HCT116 (cell line): ENCODE measurements around the gene CD58. TPM values are rescaled to one million over a fixed set of nuclear protein-coding genes. Genes with fewer than 3 reads are reported as not detected.

Experiments
- ATAC-seq: fragments of 200-7000 bp; cut with Tn5 transposase; 2 replicates; pipeline ENCODE4 v1.9.1; 2020; ENCODE audit warnings: mild to moderate bottlenecking, moderate library complexity
- BruUV-seq: library from RNA; stranded (reverse); fragments of 400-500 nt; replicated peaks from 2 replicates; lab custom pipeline; 2021; lab: Mats Ljungman, UMichigan
- CTCF ChIA-PET: fragments of 300-600 bp; sonication (Branson Sonifier 250); formaldehyde crosslinking; loops from one replicate; lab custom pipeline; 2021; ENCODE audit warnings: antibody characterized with exemption; lab: Charles Lee
- POLR2A ChIA-PET: fragments of 300-600, 350-600 bp; sonication (Branson Sonifier 250); formaldehyde crosslinking; loops from one replicate; lab custom pipeline; 2021; ENCODE audit warnings: antibody characterized with exemption; lab: Charles Lee
- RAD21 ChIA-PET, 2 experiments: fragments of 300-600 bp; sonication (Branson Sonifier 250); formaldehyde crosslinking; loops; one replicate each; lab custom pipeline; 2023; ENCODE audit warnings: low total read pairs in 2 of 2; ENCODE audit not compliant: uncharacterized antibody in 2 of 2, unreplicated experiment in 2 of 2, low non-redundant PET in 1 of 2; lab: Charles Lee
- DNase-seq: peaks from one replicate; pipeline ENCODE4 v3.0.0-alpha.2; 2010; ENCODE audit warnings: low read depth, low spot score
- H2AFZ ChIP-seq: fragments of 200-600 bp; shearing (Covaris generic), sonication (generic); 2 replicates; pipeline ENCODE4 v1.6.1; 2017; ENCODE audit warnings: low read depth, mixed run types, mixed read lengths, antibody characterized with exemption, low read length; ENCODE audit not compliant: poor library complexity, severe bottlenecking
- H3K27ac ChIP-seq: 2 replicates; pipeline ENCODE4 v1.5.1; 2012; ENCODE audit warnings: low read depth, low read length
- H3K27me3 ChIP-seq: fragments of 200-600 bp; sonication (generic); 2 replicates; pipeline ENCODE4 v1.6.1; 2016; ENCODE audit warnings: mixed run types, low read length, mixed read lengths; ENCODE audit not compliant: insufficient read depth
- H3K36me3 ChIP-seq, 2 experiments: fragments of 200-500 bp in 1 of 2; fragments of 200-600 bp in 1 of 2; sonication (Bioruptor generic) in 1 of 2; sonication (generic) in 1 of 2; 2 replicates each; pipeline versions ENCODE4 v1.5.1 to v1.6.1; 2014 to 2016; ENCODE audit warnings: low read length in 2 of 2, inconsistent platforms in 1 of 2, mixed read lengths in 1 of 2, mixed run types in 1 of 2; ENCODE audit not compliant: insufficient read depth in 2 of 2, control insufficient read depth in 1 of 2
- H3K4me1 ChIP-seq, 2 experiments: fragments of 200-600 bp in 1 of 2; sonication (generic) in 1 of 2; 2 replicates each; pipeline versions ENCODE4 v1.5.1 to v1.6.1; 2012 to 2017; ENCODE audit warnings: low read length in 2 of 2, inconsistent platforms in 1 of 2, mild to moderate bottlenecking in 1 of 2, mixed read lengths in 1 of 2, mixed run types in 1 of 2, moderate library complexity in 1 of 2; ENCODE audit not compliant: insufficient read depth in 2 of 2, control insufficient read depth in 1 of 2
- H3K4me2 ChIP-seq: fragments of 200-600 bp; sonication (generic); 2 replicates; pipeline ENCODE4 v1.6.1; 2017; ENCODE audit warnings: mixed run types, low read length, mixed read lengths
- H3K4me3 ChIP-seq, 2 experiments: fragments of 200-600 bp in 1 of 2; sonication (generic) in 1 of 2; replicated peaks in 1 of 2; 2 replicates each; pipeline ENCODE4 v1.5.1; 2011 to 2016; ENCODE audit warnings: low read length in 2 of 2, control low read depth in 1 of 2, low read depth in 1 of 2, mild to moderate bottlenecking in 1 of 2, mixed read lengths in 1 of 2, mixed run types in 1 of 2
- H3K79me2 ChIP-seq: fragments of 200-600 bp; sonication (generic); 2 replicates; pipeline ENCODE4 v1.6.1; 2017; ENCODE audit warnings: mild to moderate bottlenecking, mixed run types, low read length, moderate library complexity, mixed read lengths; ENCODE audit not compliant: insufficient read depth
- H3K9ac ChIP-seq: fragments of 200-600 bp; sonication (generic); 2 replicates; pipeline ENCODE4 v1.6.1; 2016; ENCODE audit warnings: low read length, mixed read lengths
- H3K9me2 ChIP-seq: fragments of 200-600 bp; sonication (generic), shearing (Covaris generic); 2 replicates; pipeline ENCODE4 v1.6.1; 2017; ENCODE audit warnings: mixed run types, mild to moderate bottlenecking, moderate library complexity; ENCODE audit not compliant: insufficient read depth
- H3K9me3 ChIP-seq, 2 experiments: fragments of 200-500 bp in 1 of 2; fragments of 200-600 bp in 1 of 2; sonication (Bioruptor generic) in 1 of 2; sonication (generic) in 1 of 2; 2 replicates each; pipeline ENCODE4 v1.6.1; 2014 to 2017; ENCODE audit warnings: low read length in 2 of 2, mixed read lengths in 2 of 2, inconsistent platforms in 1 of 2, low read depth in 1 of 2, mild to moderate bottlenecking in 1 of 2, mixed run types in 1 of 2, moderate library complexity in 1 of 2; ENCODE audit not compliant: control insufficient read depth in 1 of 2, insufficient read depth in 1 of 2
- H4K20me1 ChIP-seq: fragments of 200-600 bp; sonication (generic), shearing (Covaris generic); 2 replicates; pipeline ENCODE4 v1.6.1; 2017; ENCODE audit warnings: mixed run types, mild to moderate bottlenecking, moderate library complexity; ENCODE audit not compliant: insufficient read depth
- CBX3 ChIP-seq: IDR thresholded peaks from 2 replicates; pipeline ENCODE4 v1.6.1; 2012; ENCODE audit warnings: low read depth
- CEBPB ChIP-seq: IDR thresholded peaks from 2 replicates; pipeline ENCODE4 v1.6.1; 2012; ENCODE audit warnings: low read depth
- EGR1 ChIP-seq: IDR thresholded peaks from 2 replicates; pipeline ENCODE4 v1.6.1; 2012; ENCODE audit warnings: low read depth
- EZH2 ChIP-seq: fragments of 200-600 bp; sonication (generic); IDR thresholded peaks from 2 replicates; pipeline ENCODE4 v1.6.1; 2017; ENCODE audit warnings: antibody characterized with exemption, mixed run types
- EZH2phosphoT487 ChIP-seq: fragments of 200-600 bp; IDR thresholded peaks from 2 replicates; pipeline ENCODE4 v1.6.1; 2018; ENCODE audit warnings: antibody characterized with exemption, borderline replicate concordance
- FOSL1 ChIP-seq: IDR thresholded peaks from 2 replicates; pipeline ENCODE4 v1.6.1; 2012; ENCODE audit warnings: low read depth
- POLR2A ChIP-seq: IDR thresholded peaks from 2 replicates; pipeline ENCODE4 v1.7.0; 2011; ENCODE audit warnings: borderline replicate concordance; ENCODE audit not compliant: insufficient read depth, insufficient read length; ENCODE audit errors: extremely low read depth
- POLR2AphosphoS5 ChIP-seq: IDR thresholded peaks from 2 replicates; pipeline ENCODE4 v1.6.1; 2011; ENCODE audit warnings: mild to moderate bottlenecking, low read depth, low read length, moderate library complexity
- SIN3A ChIP-seq: IDR thresholded peaks from 2 replicates; pipeline ENCODE4 v1.6.1; 2012; ENCODE audit warnings: low read depth
- SP1 ChIP-seq: IDR thresholded peaks from 2 replicates; pipeline ENCODE4 v1.6.1; 2012; ENCODE audit warnings: low read depth
- SRF ChIP-seq: IDR thresholded peaks from 2 replicates; pipeline ENCODE4 v1.6.1; 2012; ENCODE audit warnings: low read depth
- ZNF274 ChIP-seq: fragments of 200-500 bp; sonication (Bioruptor generic); IDR thresholded peaks from 2 replicates; pipeline ENCODE4 v1.6.1; 2014; ENCODE audit warnings: mild to moderate bottlenecking, low read depth, low read length, inconsistent platforms
- intact Hi-C: fragments of 100-400 bp; cut with micrococcal nuclease; formaldehyde crosslinking; loops from 2 replicates; pipeline ENCODE4 v1.10.0; 2022
- total RNA-seq: library from RNA; stranded (reverse); gene quantifications from one replicate; pipeline ENCODE4 v1.2.1, GENCODE V29; 2021; ENCODE audit not compliant: unreplicated experiment
- TF ChIP-seq, protein P1 (sequence below), 3 experiments: fragments of 200-600 bp in 1 of 3; sonication (generic) in 1 of 3; IDR thresholded peaks in 2 of 3; conservative IDR thresholded peaks in 1 of 3; 2 replicates each; pipeline ENCODE4 v1.5.1; 2012 to 2017; ENCODE audit warnings: low read depth in 2 of 3, low read length in 2 of 3, antibody characterized with exemption in 1 of 3, borderline replicate concordance in 1 of 3, control low read depth in 1 of 3, mild to moderate bottlenecking in 1 of 3, mixed read lengths in 1 of 3, mixed run types in 1 of 3, moderate library complexity in 1 of 3; ENCODE audit not compliant: insufficient read depth in 1 of 3
- TF ChIP-seq, protein P2 (sequence below): IDR thresholded peaks from 2 replicates; pipeline ENCODE4 v1.6.1; 2012

The CD58 gene
- total RNA-seq, 1 experiment from 2014 or later: 18.0 TPM

DNA sequence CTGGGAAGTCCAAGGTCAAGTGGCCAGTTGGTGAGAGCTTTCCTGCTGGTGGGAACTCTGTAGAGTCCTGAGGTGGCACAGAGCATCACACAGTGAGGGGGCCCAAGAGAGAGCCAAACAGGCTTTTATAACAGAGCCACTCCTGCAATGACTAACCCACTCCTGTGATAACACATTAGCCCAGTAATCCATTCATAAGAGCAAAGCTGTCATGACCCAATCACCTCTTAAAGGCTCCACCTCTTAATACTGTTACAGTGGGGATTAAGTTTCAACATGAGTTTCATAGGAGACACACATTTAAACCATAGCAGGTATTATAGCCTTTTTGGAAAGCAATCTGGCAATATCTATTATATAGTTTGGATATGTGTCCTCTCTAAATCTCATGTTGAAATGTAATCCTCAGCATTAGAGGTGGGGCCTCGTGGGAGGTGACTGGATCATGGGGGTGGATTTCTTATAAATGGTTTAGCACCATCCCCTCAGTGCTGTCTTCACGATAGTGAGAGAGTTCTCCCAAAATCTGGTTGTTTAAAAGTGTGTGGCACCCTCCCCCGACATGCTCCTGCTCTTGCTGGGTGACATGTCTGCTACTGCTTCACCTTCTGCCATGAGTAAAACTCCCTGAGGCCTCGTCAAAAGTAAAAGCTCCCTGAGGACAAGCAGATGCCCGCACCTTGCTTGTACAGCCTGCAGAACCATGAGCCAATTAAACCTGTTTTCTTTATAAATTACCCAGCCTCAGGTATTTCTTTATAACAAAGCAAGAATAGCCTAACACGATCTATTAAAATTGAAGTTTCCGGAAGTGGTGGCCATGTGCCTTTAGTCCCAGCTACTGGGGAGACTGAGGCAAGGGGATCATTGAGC is 64.5 kb downstream of the CD58 start:
- Histone ChIP-seq H3K4me2 (peak overlapping the region; percentile 51), H3K4me3 (peak overlapping the region in 1 of 2 experiments; percentile 6; a peak in 1 of 4 replicates), H4K20me1 (no peaks in the 10 kb centered on the region), H3K27ac (no peak overlapping the region), H3K79me2 (no peaks in the 10 kb centered on the region), H3K36me3 (no peaks in the 10 kb centered on the region), H3K4me1 (peaks cover 65 to 75% of the 10 kb centered on the region in 2 experiments), H3K9ac (no peak overlapping the region), H3K9me3 (no peaks in the 10 kb centered on the region), H3K27me3 (no peaks in the 10 kb centered on the region), H3K9me2 (no peaks in the 10 kb centered on the region), H2AFZ (no peak overlapping the region)
- CTCF ChIA-PET: interaction anchor here (3.3 kb wide), 1 partner anchor 21 kb away, joined by 11 read pairs; no protein-coding TSS in a partner anchor
- RAD21 ChIA-PET: no interaction called here
- ATAC-seq: peak; percentile 26
- DNase-seq: no peak
- BruUV-seq: no TSS peak
- TF ChIP-seq FOSL1 (peak; percentile 20; the same call in 1 of the 2 replicates), CEBPB (peak; percentile 27; the same call in 1 of the 2 replicates), EZH2 (no peak)
- intact Hi-C loops: loop anchor here (5.0 to 10.0 kb wide), 4 partner anchors 51 to 548 kb away; partner anchors contain the start of gene CD58
- POLR2A ChIA-PET: interaction anchor here (1.4 kb wide), 1 partner anchor 9 kb away, joined by 4 read pairs; no protein-coding TSS in a partner anchor

DNA sequence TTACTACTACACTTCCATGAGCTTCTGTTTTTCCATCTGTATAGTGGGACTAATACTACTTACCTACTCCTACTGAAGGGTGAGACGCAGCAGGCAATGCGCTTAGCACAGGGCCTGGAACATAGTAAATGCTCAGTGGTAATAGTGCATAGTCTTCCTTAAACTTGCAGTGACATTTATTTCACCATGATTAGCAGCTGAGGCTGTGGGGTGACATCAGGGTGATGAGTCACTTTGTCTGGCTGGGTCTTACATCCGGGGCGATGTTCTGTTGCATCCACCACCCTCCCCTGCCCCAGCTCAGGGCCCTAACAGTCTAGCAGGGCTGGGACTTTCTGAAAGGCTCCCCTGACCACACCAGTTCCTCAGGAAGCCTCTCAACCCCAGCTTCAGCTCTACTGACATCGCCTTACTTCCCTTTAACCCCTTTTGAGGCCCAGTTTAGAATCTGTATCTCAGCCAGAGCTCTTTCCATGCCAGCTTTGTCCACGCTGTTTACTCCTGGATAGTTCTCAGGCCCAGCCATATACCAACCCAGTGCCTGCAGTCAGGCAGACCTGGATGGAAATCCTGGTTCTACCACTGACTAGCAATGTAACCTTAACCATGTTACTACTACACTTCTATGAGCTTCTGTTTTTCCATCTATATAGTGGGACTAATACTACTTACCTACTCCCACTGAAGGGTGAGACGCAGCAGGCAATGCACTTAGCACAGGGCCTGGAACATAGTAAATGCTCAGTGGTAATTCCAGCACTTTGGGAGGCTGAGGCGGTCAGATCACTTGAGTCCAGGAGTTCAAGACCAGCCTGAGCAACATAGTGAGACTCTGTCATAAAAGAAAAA is 66.3 kb downstream of the CD58 start:
- peaks cover 51 to 59% of the 10 kb centered on the region in 2 experiments for H3K4me1 ChIP-seq
- peak overlapping the region; percentile 54 for H3K4me2 ChIP-seq
- no peaks in the 10 kb centered on the region for H3K9me2 ChIP-seq
- no peaks in the 10 kb centered on the region for H4K20me1 ChIP-seq
- H3K36me3 ChIP-seq: no peaks in the 10 kb centered on the region
- intact Hi-C loops: loop anchor here (5.0 to 10.0 kb wide), 4 partner anchors 53 to 550 kb away; partner anchors contain the start of gene CD58
- POLR2A ChIA-PET: interaction anchor here (0.9 to 1.0 kb wide), 4 partner anchors 15 to 365 kb away, joined by 3 to 4 read pairs (median 4); no protein-coding TSS in a partner anchor
- peak; percentile 35 for ATAC-seq
- peak overlapping the region; percentile 20 for H3K9ac ChIP-seq
- H3K4me3 ChIP-seq: no peak overlapping the region
- peak overlapping the region; percentile 28 for H3K27ac ChIP-seq
- BruUV-seq: TSS peak; percentile 71
- no peaks in the 10 kb centered on the region for H3K79me2 ChIP-seq
- no peak for DNase-seq
- RAD21 ChIA-PET: no interaction called here
- no peaks in the 10 kb centered on the region for H3K9me3 ChIP-seq
- peak overlapping the region; percentile 5 for H2AFZ ChIP-seq
- no peaks in the 10 kb centered on the region for H3K27me3 ChIP-seq
- CTCF ChIA-PET: interaction anchor here (1.4 to 10.7 kb wide), 3 partner anchors 19 to 365 kb away, joined by 4 to 251 read pairs (median 11); no protein-coding TSS in a partner anchor
- peak; percentile 49; the same call in 1 of the 2 replicates for TF ChIP-seq POLR2AphosphoS5
- TF ChIP-seq, protein P1, sequence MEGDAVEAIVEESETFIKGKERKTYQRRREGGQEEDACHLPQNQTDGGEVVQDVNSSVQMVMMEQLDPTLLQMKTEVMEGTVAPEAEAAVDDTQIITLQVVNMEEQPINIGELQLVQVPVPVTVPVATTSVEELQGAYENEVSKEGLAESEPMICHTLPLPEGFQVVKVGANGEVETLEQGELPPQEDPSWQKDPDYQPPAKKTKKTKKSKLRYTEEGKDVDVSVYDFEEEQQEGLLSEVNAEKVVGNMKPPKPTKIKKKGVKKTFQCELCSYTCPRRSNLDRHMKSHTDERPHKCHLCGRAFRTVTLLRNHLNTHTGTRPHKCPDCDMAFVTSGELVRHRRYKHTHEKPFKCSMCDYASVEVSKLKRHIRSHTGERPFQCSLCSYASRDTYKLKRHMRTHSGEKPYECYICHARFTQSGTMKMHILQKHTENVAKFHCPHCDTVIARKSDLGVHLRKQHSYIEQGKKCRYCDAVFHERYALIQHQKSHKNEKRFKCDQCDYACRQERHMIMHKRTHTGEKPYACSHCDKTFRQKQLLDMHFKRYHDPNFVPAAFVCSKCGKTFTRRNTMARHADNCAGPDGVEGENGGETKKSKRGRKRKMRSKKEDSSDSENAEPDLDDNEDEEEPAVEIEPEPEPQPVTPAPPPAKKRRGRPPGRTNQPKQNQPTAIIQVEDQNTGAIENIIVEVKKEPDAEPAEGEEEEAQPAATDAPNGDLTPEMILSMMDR (IDR thresholded peaks at IDR 0.05 in 2 of 3, conservative IDR thresholded peaks at IDR 0.05 in 1 of 3; ENCODE audit: borderline replicate concordance in 1 of 3, insufficient read depth in 1 of 3, low read depth in 2 of 3, low read length in 2 of 3): no peak
- peak; percentile 84 for TF ChIP-seq CBX3
- TF ChIP-seq, protein P2, sequence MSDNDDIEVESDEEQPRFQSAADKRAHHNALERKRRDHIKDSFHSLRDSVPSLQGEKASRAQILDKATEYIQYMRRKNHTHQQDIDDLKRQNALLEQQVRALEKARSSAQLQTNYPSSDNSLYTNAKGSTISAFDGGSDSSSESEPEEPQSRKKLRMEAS: no peak
- TF ChIP-seq EGR1: no peak
- peak; percentile 76 for TF ChIP-seq SP1
- TF ChIP-seq ZNF274: no peak
- no peak for TF ChIP-seq EZH2phosphoT487
- TF ChIP-seq POLR2A: no peak
- TF ChIP-seq SRF: no peak
- peak; percentile 55 for TF ChIP-seq SIN3A
